Fibroblast of peridontal ligament (primary cell): ENCODE results near the gene TRIO.

Source experiments
- DNase-seq: peaks from one replicate; pipeline ENCODE4 v3.0.0-alpha.2; 2010; ENCODE audit errors: extremely low read depth

Gene TRIO

GRCh38 chr5:14147210-14147609, 4.1 kb downstream of the TRIO start:
- no peak for DNase-seq

GRCh38 chr5:14148483-14148882, 5.3 kb downstream of the TRIO start:
- DNase-seq, result no peak

- no peak for DNase-seq
These were observed 5.9 kb downstream of the TRIO start for GRCh38 chr5:14148890-14149671.

GRCh38 chr5:14149672-14150274, 6.6 kb downstream of the TRIO start:
- DNase-seq, result no peak

GRCh38 chr5:14151416-14151815, 8.3 kb downstream of the TRIO start:
- no peak for DNase-seq

GRCh38 chr5:14153071-14153864, 10.1 kb downstream of the TRIO start:
- DNase-seq, result no peak

- peak; percentile 68 for DNase-seq
These were observed 11.0 kb downstream of the TRIO start for GRCh38 chr5:14153932-14154731.

GRCh38 chr5:14155075-14155474, 11.9 kb downstream of the TRIO start:
- no peak for DNase-seq

- no peak for DNase-seq
These were observed 12.6 kb downstream of the TRIO start for GRCh38 chr5:14155739-14156138.

- no peak for DNase-seq
These were observed 13.1 kb downstream of the TRIO start for GRCh38 chr5:14156290-14156649.

GRCh38 chr5:14156650-14157492, 13.7 kb downstream of the TRIO start:
- DNase-seq, result peak; percentile 98

GRCh38 chr5:14157493-14157782, 14.3 kb downstream of the TRIO start:
- DNase-seq, result no peak

- no peak for DNase-seq
These were observed 15.9 kb downstream of the TRIO start for GRCh38 chr5:14158890-14159666.

- no peak for DNase-seq
These were observed 18.8 kb downstream of the TRIO start for GRCh38 chr5:14161825-14162556.

GRCh38 chr5:14164164-14165163, 21.3 kb downstream of the TRIO start:
- no peak for DNase-seq

- DNase-seq, result no peak
These were observed 22.4 kb downstream of the TRIO start for GRCh38 chr5:14165375-14166106.

- DNase-seq, result no peak
These were observed 23.3 kb downstream of the TRIO start for GRCh38 chr5:14166437-14166836.
